ENCODE data around the gene C10orf105. TPM values are rescaled to one million over a fixed set of nuclear protein-coding genes. Genes with fewer than 3 reads are reported as not detected.

C10orf105 gene
- total and polyA plus RNA-seq, 2 donors (not counting 1 experiment from before 2014, with no cell fraction given), result under 0.01 to 0.14 TPM

- DNase-seq (ENCODE audit: low read depth in 2 of 2), result no peak
These were observed 9.1 kb downstream of the C10orf105 start for GRCh38 chr10:71710519-71710918.

GRCh38 chr10:71708897-71709882 is 10.4 kb downstream of the C10orf105 start:
- H2AFZ ChIP-seq (ENCODE audit: low read length), result no peak overlapping the region
- no peak overlapping the region for H3K27ac ChIP-seq (ENCODE audit: insufficient read depth, low read length)
- no peak for DNase-seq (ENCODE audit: low read depth in 2 of 2)
- H3K27me3 ChIP-seq (ENCODE audit: control insufficient read depth, insufficient read depth, low read length), result peaks cover 6% of the 10 kb centered on the region
- TF ChIP-seq CTCF (conservative IDR thresholded peaks at IDR 0.05 in 1 of 2, IDR thresholded peaks at IDR 0.05 in 1 of 2; ENCODE audit: low read depth in 1 of 2, low read length in 2 of 2) (peak in 1 of 2 donors; percentile 2), EZH2 (IDR thresholded peaks at IDR 0.05; ENCODE audit: low read length, missing control alignments) (no peak)
- peaks cover 12% of the 10 kb centered on the region for H3K4me1 ChIP-seq (ENCODE audit: control insufficient read depth, extremely low read depth, insufficient read depth, low read length)
- no peak overlapping the region for H3K4me3 ChIP-seq (replicated peaks in 1 of 4; ENCODE audit: control extremely low read depth in 1 of 4, insufficient read depth in 1 of 4, low read depth in 3 of 4, low read length in 4 of 4)
- no peak overlapping the region for H3K4me2 ChIP-seq (ENCODE audit: extremely low read depth, insufficient read depth, low read length)
- H3K9me3 ChIP-seq (ENCODE audit: control insufficient read depth, insufficient read depth, low read depth, low read length), result no peaks in the 10 kb centered on the region
- H3K36me3 ChIP-seq (ENCODE audit: control insufficient read depth, insufficient read depth, low read length), result no peaks in the 10 kb centered on the region
- H4K20me1 ChIP-seq (ENCODE audit: control insufficient read depth, extremely low read depth, insufficient read depth, low read length), result no peaks in the 10 kb centered on the region
- no peak overlapping the region for H3K9ac ChIP-seq (ENCODE audit: insufficient read depth, low read length)
- H3K79me2 ChIP-seq (ENCODE audit: control insufficient read depth, insufficient read depth, low read length), result no peaks in the 10 kb centered on the region

More at GRCh38 chr10:71710519-71710918, 9.1 kb downstream of the C10orf105 start:
- H3K4me2 ChIP-seq (ENCODE audit: extremely low read depth, insufficient read depth, low read length), result no peak overlapping the region
- no peaks in the 10 kb centered on the region for H3K36me3 ChIP-seq (ENCODE audit: control insufficient read depth, insufficient read depth, low read length)
- no peak overlapping the region for H3K27ac ChIP-seq (ENCODE audit: insufficient read depth, low read length)
- no peaks in the 10 kb centered on the region for H3K27me3 ChIP-seq (ENCODE audit: control insufficient read depth, insufficient read depth, low read length)
- no peak overlapping the region for H2AFZ ChIP-seq (ENCODE audit: low read length)
- no peak overlapping the region for H3K4me3 ChIP-seq (replicated peaks in 1 of 4; ENCODE audit: control extremely low read depth in 1 of 4, insufficient read depth in 1 of 4, low read depth in 3 of 4, low read length in 4 of 4)
- H3K9ac ChIP-seq (ENCODE audit: insufficient read depth, low read length), result no peak overlapping the region
- H4K20me1 ChIP-seq (ENCODE audit: control insufficient read depth, extremely low read depth, insufficient read depth, low read length), result no peaks in the 10 kb centered on the region
- H3K79me2 ChIP-seq (ENCODE audit: control insufficient read depth, insufficient read depth, low read length), result no peaks in the 10 kb centered on the region
- H3K4me1 ChIP-seq (ENCODE audit: control insufficient read depth, extremely low read depth, insufficient read depth, low read length), result peaks cover 16% of the 10 kb centered on the region
- TF ChIP-seq EZH2 (IDR thresholded peaks at IDR 0.05; ENCODE audit: low read length, missing control alignments), result no peak
- H3K9me3 ChIP-seq (ENCODE audit: control insufficient read depth, insufficient read depth, low read depth, low read length), result no peaks in the 10 kb centered on the region

GRCh38 chr10:71708301-71708703 is 11.3 kb downstream of the C10orf105 start:
- H3K9me3 ChIP-seq (ENCODE audit: control insufficient read depth, insufficient read depth, low read depth, low read length), result no peaks in the 10 kb centered on the region
- peak; percentile 75 to 79 for TF ChIP-seq CTCF (conservative IDR thresholded peaks at IDR 0.05 in 1 of 2, IDR thresholded peaks at IDR 0.05 in 1 of 2; ENCODE audit: low read depth in 1 of 2, low read length in 2 of 2)
- TF ChIP-seq EZH2 (IDR thresholded peaks at IDR 0.05; ENCODE audit: low read length, missing control alignments), result no peak
- no peak overlapping the region for H3K9ac ChIP-seq (ENCODE audit: insufficient read depth, low read length)
- H3K36me3 ChIP-seq (ENCODE audit: control insufficient read depth, insufficient read depth, low read length), result no peaks in the 10 kb centered on the region
- peaks cover 7% of the 10 kb centered on the region for H3K27me3 ChIP-seq (ENCODE audit: control insufficient read depth, insufficient read depth, low read length)
- H3K27ac ChIP-seq (ENCODE audit: insufficient read depth, low read length), result no peak overlapping the region
- no peaks in the 10 kb centered on the region for H3K79me2 ChIP-seq (ENCODE audit: control insufficient read depth, insufficient read depth, low read length)
- H4K20me1 ChIP-seq (ENCODE audit: control insufficient read depth, extremely low read depth, insufficient read depth, low read length), result no peaks in the 10 kb centered on the region
- no peak overlapping the region for H3K4me2 ChIP-seq (ENCODE audit: extremely low read depth, insufficient read depth, low read length)
- peaks cover 7% of the 10 kb centered on the region for H3K4me1 ChIP-seq (ENCODE audit: control insufficient read depth, extremely low read depth, insufficient read depth, low read length)
- no peak overlapping the region for H2AFZ ChIP-seq (ENCODE audit: low read length)
- peak; percentile 19 to 21 for DNase-seq (ENCODE audit: low read depth in 2 of 2)
- no peak overlapping the region for H3K4me3 ChIP-seq (replicated peaks in 1 of 4; ENCODE audit: control extremely low read depth in 1 of 4, insufficient read depth in 1 of 4, low read depth in 3 of 4, low read length in 4 of 4)

Measured in fibroblast of lung (primary cell).